ENCODE data around the gene FGFR3.

Gene FGFR3

GRCh38 chr4:1808851-1809753 is 16.0 kb downstream of the FGFR3 start:
- TF ChIP-seq TAF1 (IDR thresholded peaks at IDR 0.05; ENCODE audit: borderline replicate concordance, insufficient read depth, low read length) (no peak), FOXP2 (optimal IDR thresholded peaks at IDR 0.05; ENCODE audit: borderline replicate concordance, extremely low read depth, extremely low read length, insufficient read depth) (no peak), SIN3A (IDR thresholded peaks at IDR 0.05; ENCODE audit: borderline replicate concordance, insufficient read depth, low read length) (no peak), REST (IDR thresholded peaks at IDR 0.05; ENCODE audit: insufficient read depth in 1 of 2, low read depth in 2 of 2, low read length in 2 of 2) (no peak), POLR2AphosphoS5 (IDR thresholded peaks at IDR 0.05; ENCODE audit: low read depth, low read length) (no peak; the same call in none of the 2 replicates)

GRCh38 chr4:1809754-1810502 is 16.8 kb downstream of the FGFR3 start:
- TF ChIP-seq FOXP2 (optimal IDR thresholded peaks at IDR 0.05; ENCODE audit: borderline replicate concordance, extremely low read depth, extremely low read length, insufficient read depth) (no peak), POLR2AphosphoS5 (IDR thresholded peaks at IDR 0.05; ENCODE audit: low read depth, low read length) (no peak), REST (IDR thresholded peaks at IDR 0.05; ENCODE audit: insufficient read depth in 1 of 2, low read depth in 2 of 2, low read length in 2 of 2) (no peak), SIN3A (IDR thresholded peaks at IDR 0.05; ENCODE audit: borderline replicate concordance, insufficient read depth, low read length) (no peak), TAF1 (IDR thresholded peaks at IDR 0.05; ENCODE audit: borderline replicate concordance, insufficient read depth, low read length) (no peak)

GRCh38 chr4:1810765-1811164 is 17.7 kb downstream of the FGFR3 start:
- TF ChIP-seq REST (IDR thresholded peaks at IDR 0.05; ENCODE audit: insufficient read depth in 1 of 2, low read depth in 2 of 2, low read length in 2 of 2) (no peak), TAF1 (IDR thresholded peaks at IDR 0.05; ENCODE audit: borderline replicate concordance, insufficient read depth, low read length) (no peak), FOXP2 (optimal IDR thresholded peaks at IDR 0.05; ENCODE audit: borderline replicate concordance, extremely low read depth, extremely low read length, insufficient read depth) (no peak), POLR2AphosphoS5 (IDR thresholded peaks at IDR 0.05; ENCODE audit: low read depth, low read length) (no peak)

- TF ChIP-seq REST (IDR thresholded peaks at IDR 0.05; ENCODE audit: insufficient read depth in 1 of 2, low read depth in 2 of 2, low read length in 2 of 2) (no peak), TAF1 (IDR thresholded peaks at IDR 0.05; ENCODE audit: borderline replicate concordance, insufficient read depth, low read length) (no peak), SIN3A (IDR thresholded peaks at IDR 0.05; ENCODE audit: borderline replicate concordance, insufficient read depth, low read length) (no peak), POLR2AphosphoS5 (IDR thresholded peaks at IDR 0.05; ENCODE audit: low read depth, low read length) (no peak), FOXP2 (optimal IDR thresholded peaks at IDR 0.05; ENCODE audit: borderline replicate concordance, extremely low read depth, extremely low read length, insufficient read depth) (no peak)
Observed at GRCh38 chr4:1812720-1813119, 19.6 kb downstream of the FGFR3 start.

Data from PFSK-1 (cell line).